Measurements from ENCODE around the gene PALLD.

GRCh38 chr4:168840392-168840763 lies 343.5 kb downstream of the PALLD start:
- TF ChIP-seq, protein P1, sequence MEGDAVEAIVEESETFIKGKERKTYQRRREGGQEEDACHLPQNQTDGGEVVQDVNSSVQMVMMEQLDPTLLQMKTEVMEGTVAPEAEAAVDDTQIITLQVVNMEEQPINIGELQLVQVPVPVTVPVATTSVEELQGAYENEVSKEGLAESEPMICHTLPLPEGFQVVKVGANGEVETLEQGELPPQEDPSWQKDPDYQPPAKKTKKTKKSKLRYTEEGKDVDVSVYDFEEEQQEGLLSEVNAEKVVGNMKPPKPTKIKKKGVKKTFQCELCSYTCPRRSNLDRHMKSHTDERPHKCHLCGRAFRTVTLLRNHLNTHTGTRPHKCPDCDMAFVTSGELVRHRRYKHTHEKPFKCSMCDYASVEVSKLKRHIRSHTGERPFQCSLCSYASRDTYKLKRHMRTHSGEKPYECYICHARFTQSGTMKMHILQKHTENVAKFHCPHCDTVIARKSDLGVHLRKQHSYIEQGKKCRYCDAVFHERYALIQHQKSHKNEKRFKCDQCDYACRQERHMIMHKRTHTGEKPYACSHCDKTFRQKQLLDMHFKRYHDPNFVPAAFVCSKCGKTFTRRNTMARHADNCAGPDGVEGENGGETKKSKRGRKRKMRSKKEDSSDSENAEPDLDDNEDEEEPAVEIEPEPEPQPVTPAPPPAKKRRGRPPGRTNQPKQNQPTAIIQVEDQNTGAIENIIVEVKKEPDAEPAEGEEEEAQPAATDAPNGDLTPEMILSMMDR (IDR thresholded peaks at IDR 0.05) = no peak
- no peak for TF ChIP-seq POLR2A (IDR thresholded peaks at IDR 0.05)
- TF ChIP-seq EP300 (IDR thresholded peaks at IDR 0.05) = no peak

Data from gastroesophageal sphincter (tissue), 3 donors.